IPS DF 4.7 (cell line): ENCODE results near the gene ZNF714.
A peak's percentile ranks its signal among the peaks of the same experiment; 100 is the strongest.

Experiments used
- DNase-seq: peaks from one replicate; pipeline ENCODE4 v3.0.0-alpha.2; 2013; ENCODE audit warnings: low spot score; ENCODE audit errors: extremely low read depth

ZNF714 gene

GRCh38 chr19:21082011-21082975 is at the start of gene ZNF714:
Gene ZNF714 (plus strand): TSS chr19:21082203. CDS start chr19:21098269, 16,066 bp downstream.
- peak; percentile 95 for DNase-seq

GRCh38 chr19:21045028-21045427 is 37.0 kb upstream of the ZNF714 start:
- no peak for DNase-seq

GRCh38 chr19:21046489-21046888 is 35.5 kb upstream of the ZNF714 start:
- DNase-seq = no peak

GRCh38 chr19:21047716-21048115 is 34.3 kb upstream of the ZNF714 start:
- DNase-seq = no peak

GRCh38 chr19:21052902-21053301 is 29.1 kb upstream of the ZNF714 start:
- no peak for DNase-seq

GRCh38 chr19:21065336-21065735 is 16.7 kb upstream of the ZNF714 start:
- DNase-seq = no peak

GRCh38 chr19:21084343-21084742 is 2.3 kb downstream of the ZNF714 start:
- no peak for DNase-seq

GRCh38 chr19:21087871-21088270 is 5.9 kb downstream of the ZNF714 start:
- no peak for DNase-seq

- DNase-seq = no peak
Observed at GRCh38 chr19:21092109-21092508, 10.1 kb downstream of the ZNF714 start.

GRCh38 chr19:21094347-21095025 is 12.5 kb downstream of the ZNF714 start:
- no peak for DNase-seq

GRCh38 chr19:21098291-21098690 is 16.3 kb downstream of the ZNF714 start:
- DNase-seq = no peak

GRCh38 chr19:21101521-21102242 is 19.7 kb downstream of the ZNF714 start:
- no peak for DNase-seq

GRCh38 chr19:21109116-21109515 is 27.1 kb downstream of the ZNF714 start:
- DNase-seq = no peak

- DNase-seq = no peak
Observed at GRCh38 chr19:21110183-21110582, 28.2 kb downstream of the ZNF714 start.

GRCh38 chr19:21115430-21115829 is 33.4 kb downstream of the ZNF714 start:
- DNase-seq = no peak

GRCh38 chr19:21117041-21117907 is 35.3 kb downstream of the ZNF714 start:
- DNase-seq = no peak

- no peak for DNase-seq
Observed at GRCh38 chr19:21126078-21126477, 44.1 kb downstream of the ZNF714 start.

GRCh38 chr19:21127001-21127400 is 45.0 kb downstream of the ZNF714 start:
- no peak for DNase-seq

GRCh38 chr19:21127898-21128297 is 45.9 kb downstream of the ZNF714 start:
- no peak for DNase-seq

GRCh38 chr19:21128901-21129698 is 47.1 kb downstream of the ZNF714 start:
- no peak for DNase-seq
